HEK293 (cell line): ENCODE data around the gene TBL1X.

Source experiments
- SP2 ChIP-seq: fragments of 450-650 bp; formaldehyde crosslinking; IDR thresholded peaks from 2 replicates; pipeline ENCODE4 v1.5.1; 2016; ENCODE audit warnings: missing biosample characterization, missing genetic modification characterization
- TCF7L2 ChIP-seq: IDR thresholded peaks from 2 replicates; pipeline ENCODE4 v1.6.1; 2011; ENCODE audit warnings: low read depth, mild to moderate bottlenecking, inconsistent platforms, low read length, moderate library complexity, borderline replicate concordance
- YY1 ChIP-seq: fragments of 450-650 bp; formaldehyde crosslinking; IDR thresholded peaks from 2 replicates; pipeline ENCODE4 v1.5.1; 2018; ENCODE audit warnings: missing biosample characterization, missing genetic modification characterization
- ZBTB17 ChIP-seq: fragments of 450-650 bp; formaldehyde crosslinking; IDR thresholded peaks from 2 replicates; pipeline ENCODE4 v1.5.1; 2016; ENCODE audit warnings: missing biosample characterization, missing genetic modification characterization
- ZEB2 ChIP-seq: fragments of 450-650 bp; formaldehyde crosslinking; IDR thresholded peaks from 2 replicates; pipeline ENCODE4 v1.5.1; 2016; ENCODE audit warnings: missing biosample characterization, missing genetic modification characterization
- ZNF121 ChIP-seq: fragments of 450-650 bp; formaldehyde crosslinking; IDR thresholded peaks from 2 replicates; pipeline ENCODE4 v1.5.1; 2016; ENCODE audit warnings: missing biosample characterization, missing genetic modification characterization
- ZNF184 ChIP-seq: fragments of 450-650 bp; IDR thresholded peaks from 2 replicates; pipeline ENCODE4 v1.5.1; 2018; ENCODE audit warnings: missing biosample characterization, mild to moderate bottlenecking, missing genetic modification characterization
- ZNF23 ChIP-seq: fragments of 450-650 bp; formaldehyde crosslinking; IDR thresholded peaks from 2 replicates; pipeline ENCODE4 v1.5.1; 2016; ENCODE audit warnings: missing biosample characterization, missing genetic modification characterization, borderline replicate concordance
- ZNF274 ChIP-seq, 2 experiments: fragments of 200-500 bp in 1 of 2; fragments of 450-650 bp in 1 of 2; sonication (Bioruptor generic) in 1 of 2; formaldehyde crosslinking in 1 of 2; IDR thresholded peaks; 2 replicates each; pipeline versions ENCODE4 v1.5.1 to v1.6.1; 2014 to 2016; ENCODE audit warnings: borderline replicate concordance in 1 of 2, inconsistent platforms in 1 of 2, low read length in 1 of 2, missing biosample characterization in 1 of 2, missing genetic modification characterization in 1 of 2
- ZNF335 ChIP-seq: fragments of 450-650 bp; formaldehyde crosslinking; conservative IDR thresholded peaks from 2 replicates; pipeline ENCODE4 v1.5.1; 2016; ENCODE audit warnings: missing biosample characterization, missing genetic modification characterization
- TF ChIP-seq, protein P1 (sequence below): fragments of 450-650 bp; formaldehyde crosslinking; IDR thresholded peaks from 2 replicates; pipeline ENCODE4 v1.5.1; 2016; ENCODE audit warnings: missing biosample characterization, missing genetic modification characterization
- TF ChIP-seq, protein P2 (sequence below): fragments of 450-650 bp; formaldehyde crosslinking; IDR thresholded peaks from 2 replicates; pipeline ENCODE4 v1.5.1; 2016; ENCODE audit warnings: missing biosample characterization, missing genetic modification characterization, borderline replicate concordance
- TF ChIP-seq, protein P3 (sequence below): fragments of 450-650 bp; formaldehyde crosslinking; conservative IDR thresholded peaks from 2 replicates; pipeline ENCODE4 v1.5.1; 2016; ENCODE audit warnings: low read depth, missing biosample characterization, missing genetic modification characterization
- TF ChIP-seq, protein P4 (sequence below): fragments of 450-650 bp; formaldehyde crosslinking; IDR thresholded peaks from 2 replicates; pipeline ENCODE4 v1.5.1; 2017; ENCODE audit warnings: missing biosample characterization, missing genetic modification characterization

DNA sequence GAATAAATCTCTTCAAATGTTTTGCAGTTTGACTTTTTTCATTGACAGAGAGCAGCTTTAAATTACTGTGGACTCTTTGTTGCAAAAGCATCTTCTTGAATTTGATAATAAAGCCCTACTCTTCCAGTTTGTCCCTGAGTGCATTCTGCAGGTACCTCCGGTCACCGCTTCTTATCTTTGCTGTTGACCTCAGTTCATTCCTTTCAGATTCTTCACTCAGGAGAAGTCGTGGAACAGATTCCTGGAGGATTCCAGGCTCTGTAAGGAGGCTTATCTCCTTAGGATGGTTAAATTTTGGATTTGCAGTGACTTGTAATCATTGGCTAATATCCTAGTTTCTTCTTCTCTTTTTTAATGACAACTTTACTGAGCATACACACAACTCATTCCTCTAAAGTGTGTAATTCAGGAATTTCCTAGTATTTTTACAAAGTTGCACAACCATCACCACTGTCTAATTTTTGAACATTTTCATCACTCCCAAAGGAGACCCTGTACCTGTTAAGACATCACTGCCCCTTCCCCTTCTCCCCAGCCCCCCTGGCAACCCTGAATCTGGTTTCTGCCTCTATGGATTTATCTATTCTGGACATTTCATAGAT lies 22.0 kb downstream of the TBL1X start:
- TF ChIP-seq, protein P1, sequence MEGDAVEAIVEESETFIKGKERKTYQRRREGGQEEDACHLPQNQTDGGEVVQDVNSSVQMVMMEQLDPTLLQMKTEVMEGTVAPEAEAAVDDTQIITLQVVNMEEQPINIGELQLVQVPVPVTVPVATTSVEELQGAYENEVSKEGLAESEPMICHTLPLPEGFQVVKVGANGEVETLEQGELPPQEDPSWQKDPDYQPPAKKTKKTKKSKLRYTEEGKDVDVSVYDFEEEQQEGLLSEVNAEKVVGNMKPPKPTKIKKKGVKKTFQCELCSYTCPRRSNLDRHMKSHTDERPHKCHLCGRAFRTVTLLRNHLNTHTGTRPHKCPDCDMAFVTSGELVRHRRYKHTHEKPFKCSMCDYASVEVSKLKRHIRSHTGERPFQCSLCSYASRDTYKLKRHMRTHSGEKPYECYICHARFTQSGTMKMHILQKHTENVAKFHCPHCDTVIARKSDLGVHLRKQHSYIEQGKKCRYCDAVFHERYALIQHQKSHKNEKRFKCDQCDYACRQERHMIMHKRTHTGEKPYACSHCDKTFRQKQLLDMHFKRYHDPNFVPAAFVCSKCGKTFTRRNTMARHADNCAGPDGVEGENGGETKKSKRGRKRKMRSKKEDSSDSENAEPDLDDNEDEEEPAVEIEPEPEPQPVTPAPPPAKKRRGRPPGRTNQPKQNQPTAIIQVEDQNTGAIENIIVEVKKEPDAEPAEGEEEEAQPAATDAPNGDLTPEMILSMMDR (tag by site-specific recombination), result no peak
- TF ChIP-seq ZEB2 (tag by site-specific recombination), result no peak
- TF ChIP-seq ZNF335 (tag by site-specific recombination), result no peak
- no peak for TF ChIP-seq TCF7L2
- no peak for TF ChIP-seq SP2 (tag by site-specific recombination)
- TF ChIP-seq ZNF274 (IDR thresholded peaks at IDR 0.05; ENCODE audit: low read length), result no peak
- no peak for TF ChIP-seq ZNF274 (tag by site-specific recombination; IDR thresholded peaks at IDR 0.05; ENCODE audit: borderline replicate concordance)
- TF ChIP-seq ZNF121, result no peak
- no peak for TF ChIP-seq ZNF23 (tag by site-specific recombination)
- no peak for TF ChIP-seq ZNF184 (tag by site-specific recombination)
- TF ChIP-seq, protein P2, sequence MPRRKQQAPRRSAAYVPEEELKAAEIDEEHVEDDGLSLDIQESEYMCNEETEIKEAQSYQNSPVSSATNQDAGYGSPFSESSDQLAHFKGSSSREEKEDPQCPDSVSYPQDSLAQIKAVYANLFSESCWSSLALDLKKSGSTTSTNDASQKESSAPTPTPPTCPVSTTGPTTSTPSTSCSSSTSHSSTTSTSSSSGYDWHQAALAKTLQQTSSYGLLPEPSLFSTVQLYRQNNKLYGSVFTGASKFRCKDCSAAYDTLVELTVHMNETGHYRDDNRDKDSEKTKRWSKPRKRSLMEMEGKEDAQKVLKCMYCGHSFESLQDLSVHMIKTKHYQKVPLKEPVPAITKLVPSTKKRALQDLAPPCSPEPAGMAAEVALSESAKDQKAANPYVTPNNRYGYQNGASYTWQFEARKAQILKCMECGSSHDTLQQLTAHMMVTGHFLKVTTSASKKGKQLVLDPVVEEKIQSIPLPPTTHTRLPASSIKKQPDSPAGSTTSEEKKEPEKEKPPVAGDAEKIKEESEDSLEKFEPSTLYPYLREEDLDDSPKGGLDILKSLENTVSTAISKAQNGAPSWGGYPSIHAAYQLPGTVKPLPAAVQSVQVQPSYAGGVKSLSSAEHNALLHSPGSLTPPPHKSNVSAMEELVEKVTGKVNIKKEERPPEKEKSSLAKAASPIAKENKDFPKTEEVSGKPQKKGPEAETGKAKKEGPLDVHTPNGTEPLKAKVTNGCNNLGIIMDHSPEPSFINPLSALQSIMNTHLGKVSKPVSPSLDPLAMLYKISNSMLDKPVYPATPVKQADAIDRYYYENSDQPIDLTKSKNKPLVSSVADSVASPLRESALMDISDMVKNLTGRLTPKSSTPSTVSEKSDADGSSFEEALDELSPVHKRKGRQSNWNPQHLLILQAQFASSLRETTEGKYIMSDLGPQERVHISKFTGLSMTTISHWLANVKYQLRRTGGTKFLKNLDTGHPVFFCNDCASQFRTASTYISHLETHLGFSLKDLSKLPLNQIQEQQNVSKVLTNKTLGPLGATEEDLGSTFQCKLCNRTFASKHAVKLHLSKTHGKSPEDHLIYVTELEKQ (tag by site-specific recombination), result no peak
- TF ChIP-seq YY1 (tag by site-specific recombination), result no peak
- TF ChIP-seq, protein P3, sequence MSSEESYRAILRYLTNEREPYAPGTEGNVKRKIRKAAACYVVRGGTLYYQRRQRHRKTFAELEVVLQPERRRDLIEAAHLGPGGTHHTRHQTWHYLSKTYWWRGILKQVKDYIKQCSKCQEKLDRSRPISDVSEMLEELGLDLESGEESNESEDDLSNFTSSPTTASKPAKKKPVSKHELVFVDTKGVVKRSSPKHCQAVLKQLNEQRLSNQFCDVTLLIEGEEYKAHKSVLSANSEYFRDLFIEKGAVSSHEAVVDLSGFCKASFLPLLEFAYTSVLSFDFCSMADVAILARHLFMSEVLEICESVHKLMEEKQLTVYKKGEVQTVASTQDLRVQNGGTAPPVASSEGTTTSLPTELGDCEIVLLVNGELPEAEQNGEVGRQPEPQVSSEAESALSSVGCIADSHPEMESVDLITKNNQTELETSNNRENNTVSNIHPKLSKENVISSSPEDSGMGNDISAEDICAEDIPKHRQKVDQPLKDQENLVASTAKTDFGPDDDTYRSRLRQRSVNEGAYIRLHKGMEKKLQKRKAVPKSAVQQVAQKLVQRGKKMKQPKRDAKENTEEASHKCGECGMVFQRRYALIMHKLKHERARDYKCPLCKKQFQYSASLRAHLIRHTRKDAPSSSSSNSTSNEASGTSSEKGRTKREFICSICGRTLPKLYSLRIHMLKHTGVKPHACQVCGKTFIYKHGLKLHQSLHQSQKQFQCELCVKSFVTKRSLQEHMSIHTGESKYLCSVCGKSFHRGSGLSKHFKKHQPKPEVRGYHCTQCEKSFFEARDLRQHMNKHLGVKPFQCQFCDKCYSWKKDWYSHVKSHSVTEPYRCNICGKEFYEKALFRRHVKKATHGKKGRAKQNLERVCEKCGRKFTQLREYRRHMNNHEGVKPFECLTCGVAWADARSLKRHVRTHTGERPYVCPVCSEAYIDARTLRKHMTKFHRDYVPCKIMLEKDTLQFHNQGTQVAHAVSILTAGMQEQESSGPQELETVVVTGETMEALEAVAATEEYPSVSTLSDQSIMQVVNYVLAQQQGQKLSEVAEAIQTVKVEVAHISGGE (tag by site-specific recombination), result no peak
- TF ChIP-seq ZBTB17, result no peak
- TF ChIP-seq, protein P4, sequence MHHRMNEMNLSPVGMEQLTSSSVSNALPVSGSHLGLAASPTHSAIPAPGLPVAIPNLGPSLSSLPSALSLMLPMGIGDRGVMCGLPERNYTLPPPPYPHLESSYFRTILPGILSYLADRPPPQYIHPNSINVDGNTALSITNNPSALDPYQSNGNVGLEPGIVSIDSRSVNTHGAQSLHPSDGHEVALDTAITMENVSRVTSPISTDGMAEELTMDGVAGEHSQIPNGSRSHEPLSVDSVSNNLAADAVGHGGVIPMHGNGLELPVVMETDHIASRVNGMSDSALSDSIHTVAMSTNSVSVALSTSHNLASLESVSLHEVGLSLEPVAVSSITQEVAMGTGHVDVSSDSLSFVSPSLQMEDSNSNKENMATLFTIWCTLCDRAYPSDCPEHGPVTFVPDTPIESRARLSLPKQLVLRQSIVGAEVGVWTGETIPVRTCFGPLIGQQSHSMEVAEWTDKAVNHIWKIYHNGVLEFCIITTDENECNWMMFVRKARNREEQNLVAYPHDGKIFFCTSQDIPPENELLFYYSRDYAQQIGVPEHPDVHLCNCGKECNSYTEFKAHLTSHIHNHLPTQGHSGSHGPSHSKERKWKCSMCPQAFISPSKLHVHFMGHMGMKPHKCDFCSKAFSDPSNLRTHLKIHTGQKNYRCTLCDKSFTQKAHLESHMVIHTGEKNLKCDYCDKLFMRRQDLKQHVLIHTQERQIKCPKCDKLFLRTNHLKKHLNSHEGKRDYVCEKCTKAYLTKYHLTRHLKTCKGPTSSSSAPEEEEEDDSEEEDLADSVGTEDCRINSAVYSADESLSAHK (tag by site-specific recombination), result no peak
